Erythroblast (primary cell): ENCODE measurements around the gene EFHC2.

Source experiments
- GATA1 ChIP-seq: IDR thresholded peaks from 2 replicates; pipeline ENCODE4 v1.6.1; 2011; ENCODE audit warnings: low read depth, mild to moderate bottlenecking, control low read depth, low read length, moderate library complexity
- POLR2A ChIP-seq: IDR thresholded peaks from 2 replicates; pipeline ENCODE4 v1.6.1; 2011; ENCODE audit warnings: mild to moderate bottlenecking, low read length

GRCh38 chrX:44155126-44155525 lies 188.3 kb downstream of the EFHC2 start:
- TF ChIP-seq POLR2A: no peak
- no peak for TF ChIP-seq GATA1
